GM12878 (cell line): ENCODE data around the gene HTD2. TPM values are rescaled to one million over a fixed set of nuclear protein-coding genes. Genes with fewer than 3 reads are reported as not detected.

Experiments
- BCL3 ChIP-seq: IDR thresholded peaks from 2 replicates; pipeline ENCODE4 v1.6.1; 2011; ENCODE audit warnings: borderline replicate concordance, low read depth, mild to moderate bottlenecking, moderate library complexity, low read length; ENCODE audit not compliant: insufficient read depth, poor library complexity, severe bottlenecking
- BCLAF1 ChIP-seq: fragments of 450-650 bp; IDR thresholded peaks from 2 replicates; pipeline ENCODE4 v1.6.1; 2017; ENCODE audit warnings: antibody characterized with exemption, mild to moderate bottlenecking, moderate library complexity
- BHLHE40 ChIP-seq, 2 experiments: fragments of 450-650 bp in 1 of 2; IDR thresholded peaks; 2 replicates each; pipeline ENCODE4 v1.6.1; 2011 to 2017; ENCODE audit warnings: low read depth in 2 of 2, borderline replicate concordance in 1 of 2, improper control_type of control experiment in 1 of 2, low read length in 1 of 2, mild to moderate bottlenecking in 1 of 2
- BRCA1 ChIP-seq: IDR thresholded peaks from 2 replicates; pipeline ENCODE4 v1.6.1; 2011; ENCODE audit warnings: low read depth, low read length, improper control_type of control experiment
- CUX1 ChIP-seq: IDR thresholded peaks from 2 replicates; pipeline ENCODE4 v1.6.1; 2012; ENCODE audit warnings: improper control_type of control experiment, low read depth, low read length; ENCODE audit not compliant: insufficient replicate concordance
- MYC ChIP-seq: IDR thresholded peaks from 2 replicates; pipeline ENCODE4 v1.6.1; 2011; ENCODE audit warnings: mild to moderate bottlenecking, low read length, moderate library complexity, inconsistent platforms; ENCODE audit not compliant: insufficient read depth, insufficient replicate concordance, insufficient read length, severe bottlenecking
- NBN ChIP-seq: fragments of 450-650 bp; IDR thresholded peaks from 2 replicates; pipeline ENCODE4 v1.6.1; 2016
- NFYA ChIP-seq: IDR thresholded peaks from 2 replicates; pipeline ENCODE4 v1.6.1; 2011; ENCODE audit warnings: low read depth, mild to moderate bottlenecking, low read length, improper control_type of control experiment, borderline replicate concordance
- STAT1 ChIP-seq: fragments of 450-650 bp; conservative IDR thresholded peaks from 2 replicates; pipeline ENCODE4 v1.6.1; 2014; ENCODE audit warnings: antibody characterized with exemption, mild to moderate bottlenecking
- STAT3 ChIP-seq: IDR thresholded peaks from 2 replicates; pipeline ENCODE4 v1.6.1; 2011; ENCODE audit warnings: low read depth, low read length, improper control_type of control experiment
- SUPT20H ChIP-seq: IDR thresholded peaks from 2 replicates; pipeline ENCODE4 v1.6.1; 2011; ENCODE audit warnings: low read depth, mild to moderate bottlenecking, low read length, moderate library complexity, borderline replicate concordance; ENCODE audit not compliant: control insufficient read depth
- WRNIP1 ChIP-seq: IDR thresholded peaks from 2 replicates; pipeline ENCODE4 v1.6.1; 2011; ENCODE audit warnings: low read depth, low read length, improper control_type of control experiment, borderline replicate concordance
- ZBTB40 ChIP-seq: fragments of 450-650 bp; IDR thresholded peaks from 2 replicates; pipeline ENCODE4 v1.6.1; 2016; ENCODE audit warnings: mild to moderate bottlenecking, moderate library complexity, borderline replicate concordance
- polyA plus RNA-seq, 11 experiments: library from polyadenylated mRNA; depleted of rRNA in 4 of 11; unstranded in 6 of 11; stranded (reverse) in 5 of 11; fragments of >200 nt; fragmentation: Nextera tagmentation in 4 of 11; fragmentation: Illumina TruSeq in 1 of 11; extraction: Ambion mirVana in 4 of 11; extraction: Trizol in 1 of 11; gene quantifications; 1 replicate in 1 of 11; 2 replicates in 10 of 11; pipeline versions ENCODE4 v1.2.1 to v1.2.3, GENCODE V29; 2011 to 2016; ENCODE audit warnings: inconsistent platforms in 2 of 11, missing spikeins in 2 of 11, low read depth in 1 of 11
- total RNA-seq, 4 experiments: library from RNA; depleted of rRNA in 3 of 4; stranded (reverse); fragments of >200 nt in 3 of 4; fragmentation: Illumina TruSeq in 1 of 4; extraction: Trizol in 1 of 4; gene quantifications; 2 replicates each; pipeline versions ENCODE4 v1.2.1 to v1.2.3, GENCODE V29; 2013 to 2021

Gene HTD2
- total and polyA plus RNA-seq, 10 of the 15 experiments (the other 5 are each of a cell fraction or from before 2014, with no cell fraction given): 5.9 to 24.7 (median 9.5) TPM

GRCh38 chr3:58332575-58333188 lies 26.4 kb downstream of the HTD2 start, which contains the start of gene PXK (continued):
- TF ChIP-seq NFYA (no peak), BHLHE40 (IDR thresholded peaks at IDR 0.05; ENCODE audit: borderline replicate concordance in 1 of 2, low read depth in 2 of 2, low read length in 1 of 2) (peak; percentile 80 to 95; a peak in 3 of 4 replicates), WRNIP1 (no peak), STAT3 (no peak), MYC (peak; percentile 64), SUPT20H (no peak), NBN (no peak), BCLAF1 (peak; percentile 55; the same call in 1 of the 2 replicates), ZBTB40 (no peak), BRCA1 (no peak), BCL3 (peak; percentile 65), CUX1 (no peak), STAT1 (0 out of 2 replicates have a peak, but pooled peaks have one; percentile 86)
- TF ChIP-seq, all 136 proteins: peak for 55
